ENCODE results near the gene KDM2A.

DNA sequence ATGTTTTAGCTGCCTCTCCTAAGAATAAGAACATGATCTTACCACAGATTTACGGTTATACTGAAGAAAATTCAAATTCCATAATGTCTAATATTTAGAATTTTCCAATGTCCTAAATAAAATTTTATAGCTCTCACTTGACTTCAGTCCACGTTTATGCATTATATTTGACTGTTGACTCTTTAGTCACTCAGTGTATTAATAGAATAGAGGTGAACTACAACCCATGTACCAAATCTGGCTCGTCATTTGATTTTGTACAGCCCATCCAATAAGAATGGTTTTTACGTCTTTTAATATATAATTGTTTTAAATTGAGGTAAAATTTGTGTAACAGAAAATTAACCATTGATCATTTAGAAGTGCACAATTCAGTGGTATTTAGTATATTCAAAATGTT is 34.9 kb downstream of the KDM2A start:
- TF ChIP-seq, protein P1, sequence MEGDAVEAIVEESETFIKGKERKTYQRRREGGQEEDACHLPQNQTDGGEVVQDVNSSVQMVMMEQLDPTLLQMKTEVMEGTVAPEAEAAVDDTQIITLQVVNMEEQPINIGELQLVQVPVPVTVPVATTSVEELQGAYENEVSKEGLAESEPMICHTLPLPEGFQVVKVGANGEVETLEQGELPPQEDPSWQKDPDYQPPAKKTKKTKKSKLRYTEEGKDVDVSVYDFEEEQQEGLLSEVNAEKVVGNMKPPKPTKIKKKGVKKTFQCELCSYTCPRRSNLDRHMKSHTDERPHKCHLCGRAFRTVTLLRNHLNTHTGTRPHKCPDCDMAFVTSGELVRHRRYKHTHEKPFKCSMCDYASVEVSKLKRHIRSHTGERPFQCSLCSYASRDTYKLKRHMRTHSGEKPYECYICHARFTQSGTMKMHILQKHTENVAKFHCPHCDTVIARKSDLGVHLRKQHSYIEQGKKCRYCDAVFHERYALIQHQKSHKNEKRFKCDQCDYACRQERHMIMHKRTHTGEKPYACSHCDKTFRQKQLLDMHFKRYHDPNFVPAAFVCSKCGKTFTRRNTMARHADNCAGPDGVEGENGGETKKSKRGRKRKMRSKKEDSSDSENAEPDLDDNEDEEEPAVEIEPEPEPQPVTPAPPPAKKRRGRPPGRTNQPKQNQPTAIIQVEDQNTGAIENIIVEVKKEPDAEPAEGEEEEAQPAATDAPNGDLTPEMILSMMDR (conservative IDR thresholded peaks at IDR 0.05): no peak
- TF ChIP-seq EZH2 (IDR thresholded peaks at IDR 0.05; ENCODE audit: low read depth): no peak
